Brain microvascular endothelial cell (primary cell): Measurements from ENCODE around the gene CTTN.
A peak's percentile ranks its signal among the peaks of the same experiment; 100 is the strongest.

ENCODE experiments used
- DNase-seq: peaks from one replicate; pipeline ENCODE4 v3.0.0-alpha.2; 2020
- H3K27ac ChIP-seq: fragments of 250-450 bp; sonication (Bioruptor Pico); 2 replicates; pipeline ENCODE4 v1.5.1; 2020; ENCODE audit warnings: mild to moderate bottlenecking, moderate library complexity
- H3K27me3 ChIP-seq: fragments of 250-450 bp; sonication (Bioruptor Pico); replicated peaks from 2 replicates; pipeline ENCODE4 v1.5.1; 2020; ENCODE audit warnings: mild to moderate bottlenecking
- H3K36me3 ChIP-seq: fragments of 250-450 bp; sonication (Bioruptor Pico); replicated peaks from 2 replicates; pipeline ENCODE4 v1.5.1; 2020; ENCODE audit warnings: mild to moderate bottlenecking
- H3K4me3 ChIP-seq: 2 replicates; pipeline ENCODE4 v1.5.1; 2011; ENCODE audit warnings: low read depth, mild to moderate bottlenecking, control low read depth, low read length, moderate library complexity
- in situ Hi-C: cut with HindIII; loops from 2 replicates; pipeline ENCODE4 v1.10.0; 2017; ENCODE audit warnings: low sequenced_read_pairs, low pct_ligation_motif_present
- TF ChIP-seq, protein P1 (sequence below): IDR thresholded peaks from 2 replicates; pipeline ENCODE4 v1.5.1; 2011; ENCODE audit warnings: low read depth, mild to moderate bottlenecking, moderate library complexity, low read length, control low read depth, inconsistent platforms; ENCODE audit errors: missing control alignments

The CTTN gene

DNA sequence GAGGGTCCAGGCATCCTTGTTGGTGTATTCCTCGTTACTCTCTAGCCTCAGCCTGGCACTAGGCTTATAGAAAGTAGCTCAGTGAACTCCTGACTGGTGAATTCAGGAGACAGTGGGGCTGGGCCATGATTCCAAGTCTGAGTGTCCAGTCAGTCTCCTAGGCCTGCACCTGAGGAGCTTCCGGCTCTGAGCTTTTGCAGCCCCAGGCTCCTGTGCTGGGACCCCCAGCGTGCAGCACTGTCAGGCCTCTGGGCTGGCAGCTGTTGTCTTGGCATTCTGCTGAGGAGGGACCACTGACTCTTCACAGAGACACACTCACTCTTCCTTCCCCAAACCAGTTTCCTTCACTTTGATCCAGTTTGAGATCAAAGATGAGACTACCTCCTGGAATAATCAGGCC is 82.4 kb downstream of the CTTN start:
- in situ Hi-C loops: no loop called here

DNA sequence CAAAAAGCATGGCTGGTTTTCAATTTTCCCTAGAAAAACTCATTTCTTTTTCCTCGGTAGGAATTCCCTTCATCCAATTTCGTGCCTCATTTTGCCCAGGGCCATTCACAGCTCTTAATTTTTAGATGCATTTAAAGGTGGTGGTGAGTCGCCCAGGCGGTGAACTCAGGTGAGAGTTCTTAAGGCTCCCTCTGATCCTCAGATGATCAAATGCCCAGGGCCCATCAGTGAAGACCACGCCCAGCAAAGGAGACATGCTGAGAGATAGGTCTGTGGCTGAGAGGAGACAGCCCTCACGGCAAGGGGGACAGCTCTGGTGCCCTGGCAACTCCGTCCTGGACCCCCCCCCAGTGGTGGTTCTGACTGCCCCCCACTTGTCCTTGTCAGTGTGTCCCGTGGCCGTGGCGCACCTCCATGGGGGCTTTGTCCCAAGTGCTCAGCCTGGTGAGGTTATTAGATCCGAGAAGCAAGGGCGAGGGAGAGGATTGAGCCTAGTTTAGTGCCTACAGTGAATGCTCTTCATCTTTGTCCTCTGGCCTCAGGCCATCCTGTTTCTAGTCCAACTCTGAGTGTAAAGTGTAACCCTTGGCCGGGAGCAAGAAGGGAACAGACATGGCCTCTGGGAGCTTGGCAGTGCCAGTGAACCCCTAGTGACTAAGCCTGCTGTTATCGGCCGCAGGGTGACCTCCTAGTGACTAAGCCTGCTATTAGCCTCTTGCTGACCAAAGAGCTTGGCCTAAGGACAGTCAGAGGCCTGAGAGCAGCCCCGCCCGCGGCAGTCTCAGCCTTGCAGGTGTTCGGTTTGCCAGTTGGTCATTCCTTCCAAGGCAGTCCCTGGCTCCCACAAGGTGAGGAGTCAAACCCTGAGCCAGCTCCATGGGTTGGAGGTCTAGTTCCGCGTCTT is 83.5 kb downstream of the CTTN start:
- in situ Hi-C loops: no loop called here
- Histone ChIP-seq H3K4me3 (no peak overlapping the region), H3K27me3 (no peaks in the 10 kb centered on the region), H3K36me3 (no peaks in the 10 kb centered on the region), H3K27ac (no peak overlapping the region)
- TF ChIP-seq, protein P1, sequence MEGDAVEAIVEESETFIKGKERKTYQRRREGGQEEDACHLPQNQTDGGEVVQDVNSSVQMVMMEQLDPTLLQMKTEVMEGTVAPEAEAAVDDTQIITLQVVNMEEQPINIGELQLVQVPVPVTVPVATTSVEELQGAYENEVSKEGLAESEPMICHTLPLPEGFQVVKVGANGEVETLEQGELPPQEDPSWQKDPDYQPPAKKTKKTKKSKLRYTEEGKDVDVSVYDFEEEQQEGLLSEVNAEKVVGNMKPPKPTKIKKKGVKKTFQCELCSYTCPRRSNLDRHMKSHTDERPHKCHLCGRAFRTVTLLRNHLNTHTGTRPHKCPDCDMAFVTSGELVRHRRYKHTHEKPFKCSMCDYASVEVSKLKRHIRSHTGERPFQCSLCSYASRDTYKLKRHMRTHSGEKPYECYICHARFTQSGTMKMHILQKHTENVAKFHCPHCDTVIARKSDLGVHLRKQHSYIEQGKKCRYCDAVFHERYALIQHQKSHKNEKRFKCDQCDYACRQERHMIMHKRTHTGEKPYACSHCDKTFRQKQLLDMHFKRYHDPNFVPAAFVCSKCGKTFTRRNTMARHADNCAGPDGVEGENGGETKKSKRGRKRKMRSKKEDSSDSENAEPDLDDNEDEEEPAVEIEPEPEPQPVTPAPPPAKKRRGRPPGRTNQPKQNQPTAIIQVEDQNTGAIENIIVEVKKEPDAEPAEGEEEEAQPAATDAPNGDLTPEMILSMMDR: no peak
- DNase-seq: peak; percentile 57

More for the DNA sequence above, 82.4 kb downstream of the CTTN start:
- H3K27me3 ChIP-seq: no peaks in the 10 kb centered on the region
- TF ChIP-seq, protein P1: no peak
- no peak for DNase-seq
- H3K27ac ChIP-seq: no peak overlapping the region
- no peak overlapping the region for H3K4me3 ChIP-seq
- no peaks in the 10 kb centered on the region for H3K36me3 ChIP-seq

- no peaks in the 10 kb centered on the region for H3K27me3 ChIP-seq
- TF ChIP-seq, protein P1: no peak
- peak; percentile 16 for DNase-seq
- H3K27ac ChIP-seq: peak overlapping the region; percentile 4
- H3K4me3 ChIP-seq: no peak overlapping the region
- no peaks in the 10 kb centered on the region for H3K36me3 ChIP-seq
- in situ Hi-C loops: no loop called here
These were observed 84.2 kb downstream of the CTTN start for GRCh38 chr11:70482529-70482917.

GRCh38 chr11:70483077-70483861 is 84.9 kb downstream of the CTTN start:
- no peaks in the 10 kb centered on the region for H3K36me3 ChIP-seq
- no peak overlapping the region for H3K4me3 ChIP-seq
- no peaks in the 10 kb centered on the region for H3K27me3 ChIP-seq
- no peak overlapping the region for H3K27ac ChIP-seq
- in situ Hi-C loops: no loop called here
- TF ChIP-seq, protein P1: peak; percentile 63
- DNase-seq: peak; percentile 43

DNA sequence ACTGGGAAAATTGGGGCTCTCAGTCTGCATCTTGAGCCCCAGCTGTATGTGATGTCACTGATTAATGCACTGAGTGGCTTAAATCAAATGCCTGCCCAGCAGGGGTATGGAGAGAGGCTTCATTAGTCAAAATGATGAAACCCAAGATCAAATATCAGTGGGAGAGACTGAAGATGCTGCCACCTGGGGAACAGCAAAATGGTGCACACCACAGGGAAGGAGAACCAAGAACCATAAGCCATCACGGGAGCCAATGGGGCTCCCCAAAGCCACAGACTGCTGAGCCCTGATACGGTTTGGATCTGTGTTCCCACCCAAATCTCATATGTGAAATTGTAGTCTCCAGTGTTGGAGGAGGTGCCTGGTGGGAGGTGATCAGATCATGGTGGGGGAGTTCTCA is 85.6 kb downstream of the CTTN start:
- H3K27me3 ChIP-seq: no peaks in the 10 kb centered on the region
- no peak overlapping the region for H3K27ac ChIP-seq
- in situ Hi-C loops: no loop called here
- TF ChIP-seq, protein P1: no peak
- no peak for DNase-seq
- H3K36me3 ChIP-seq: no peaks in the 10 kb centered on the region
- no peak overlapping the region for H3K4me3 ChIP-seq
